ENCODE data around the gene CHRNA3. TPM values are rescaled to one million over a fixed set of nuclear protein-coding genes. Genes with fewer than 3 reads are reported as not detected.

The CHRNA3 gene
- 0.41 TPM for total RNA-seq

- no peak for FAIRE-seq
- peak in 1 of 2 donors; percentile 24 for DNase-seq (ENCODE audit: low spot score in 2 of 2)
These were observed at the start of gene CHRNA3 for GRCh38 chr15:78620527-78621421. TSS of gene CHRNA3 (minus strand) at chr15:78620996. CDS start at chr15:78620794, 202 bp downstream.

GRCh38 chr15:78668987-78669386 is 48.2 kb upstream of the CHRNA3 start:
- no peak for DNase-seq (ENCODE audit: low spot score in 2 of 2)
- FAIRE-seq: no peak

GRCh38 chr15:78667578-78668236 is 46.9 kb upstream of the CHRNA3 start:
- no peak for DNase-seq (ENCODE audit: low spot score in 2 of 2)
- FAIRE-seq: no peak

GRCh38 chr15:78666010-78666409 is 45.2 kb upstream of the CHRNA3 start:
- FAIRE-seq: no peak
- DNase-seq (ENCODE audit: low spot score in 2 of 2): no peak

- DNase-seq (ENCODE audit: low spot score in 2 of 2): no peak
- no peak for FAIRE-seq
These were observed 42.9 kb upstream of the CHRNA3 start for GRCh38 chr15:78663703-78664102.

GRCh38 chr15:78662028-78662427 is 41.2 kb upstream of the CHRNA3 start:
- no peak for DNase-seq (ENCODE audit: low spot score in 2 of 2)
- FAIRE-seq: no peak

GRCh38 chr15:78661001-78661400 is 40.2 kb upstream of the CHRNA3 start:
- DNase-seq (ENCODE audit: low spot score in 2 of 2): no peak
- FAIRE-seq: no peak

- FAIRE-seq: no peak
- no peak for DNase-seq (ENCODE audit: low spot score in 2 of 2)
These were observed 39.8 kb upstream of the CHRNA3 start for GRCh38 chr15:78660584-78660983.

- FAIRE-seq: no peak
- no peak for DNase-seq (ENCODE audit: low spot score in 2 of 2)
These were observed 38.0 kb upstream of the CHRNA3 start for GRCh38 chr15:78658823-78659222.

- DNase-seq (ENCODE audit: low spot score in 2 of 2): no peak
- no peak for FAIRE-seq
These were observed 33.5 kb upstream of the CHRNA3 start for GRCh38 chr15:78654272-78654671.

- FAIRE-seq (no peak), DNase-seq (ENCODE audit: low spot score in 2 of 2) (no peak)
These were observed 31.3 kb upstream of the CHRNA3 start for GRCh38 chr15:78651930-78652615.

GRCh38 chr15:78651007-78651406 is 30.2 kb upstream of the CHRNA3 start:
- FAIRE-seq (no peak), DNase-seq (ENCODE audit: low spot score in 2 of 2) (no peak)

GRCh38 chr15:78650022-78650421 is 29.2 kb upstream of the CHRNA3 start:
- DNase-seq (ENCODE audit: low spot score in 2 of 2) (no peak), FAIRE-seq (no peak)

GRCh38 chr15:78645009-78645408 is 24.2 kb upstream of the CHRNA3 start:
- DNase-seq (ENCODE audit: low spot score in 2 of 2) (no peak), FAIRE-seq (no peak)

- no peak for FAIRE-seq
- DNase-seq (ENCODE audit: low spot score in 2 of 2): no peak
These were observed 21.5 kb upstream of the CHRNA3 start for GRCh38 chr15:78642331-78642730.

GRCh38 chr15:78641749-78642275 is 21.0 kb upstream of the CHRNA3 start:
- no peak for DNase-seq (ENCODE audit: low spot score in 2 of 2)
- no peak for FAIRE-seq

GRCh38 chr15:78641102-78641748 is 20.4 kb upstream of the CHRNA3 start, which contains the start of gene CHRNB4:
TSS of gene CHRNB4 (minus strand) at chr15:78641210. CDS start at chr15:78641133, 77 bp downstream.
- no peak for DNase-seq (ENCODE audit: low spot score in 2 of 2)
- FAIRE-seq: no peak

GRCh38 chr15:78640527-78641101 is 19.8 kb upstream of the CHRNA3 start:
- peak in 1 of 2 donors; percentile 66 for DNase-seq (ENCODE audit: low spot score in 2 of 2)
- FAIRE-seq: no peak

- FAIRE-seq (no peak), DNase-seq (ENCODE audit: low spot score in 2 of 2) (peak in 1 of 2 donors; percentile 61)
These were observed 18.0 kb upstream of the CHRNA3 start for GRCh38 chr15:78638658-78639314.

Measured in frontal cortex (tissue), 4 donors.